Astrocyte (in vitro differentiated cells and primary cell): ENCODE data around the gene MID2.

Source experiments
- CTCF ChIP-seq: IDR thresholded peaks from 2 replicates; pipeline ENCODE4 v1.5.1; 2011; ENCODE audit warnings: low read depth, mild to moderate bottlenecking, inconsistent platforms, low read length, moderate library complexity; ENCODE audit not compliant: insufficient read depth
- EZH2 ChIP-seq: IDR thresholded peaks from 2 replicates; pipeline ENCODE4 v1.6.1; 2012; ENCODE audit warnings: mild to moderate bottlenecking, low read length, inconsistent platforms; ENCODE audit not compliant: insufficient read depth

- no peak for TF ChIP-seq EZH2
- no peak for TF ChIP-seq CTCF
Observed at GRCh38 chrX:107780525-107780924, 45.1 kb upstream of the MID2 start.
